HEK293 (cell line): ENCODE data around the gene SLC25A1.

Experiments used
- HOXD13 ChIP-seq: sonication (generic); formaldehyde crosslinking; IDR thresholded peaks from 2 replicates; pipeline ENCODE4 v1.8.0; 2022; ENCODE audit warnings: missing genetic modification reagents, borderline replicate concordance
- KLF10 ChIP-seq: fragments of 450-650 bp; IDR thresholded peaks from 2 replicates; pipeline ENCODE4 v1.5.1; 2018; ENCODE audit warnings: missing biosample characterization, mild to moderate bottlenecking, missing genetic modification characterization
- MEIS1 ChIP-seq: sonication (generic); formaldehyde crosslinking; IDR thresholded peaks from 2 replicates; pipeline ENCODE4 v1.8.1; 2022; ENCODE audit warnings: missing genetic modification reagents, mild to moderate bottlenecking, borderline replicate concordance
- OSR2 ChIP-seq: fragments of 450-650 bp; formaldehyde crosslinking; IDR thresholded peaks from 2 replicates; pipeline ENCODE4 v1.5.1; 2016; ENCODE audit warnings: missing biosample characterization, missing genetic modification characterization
- OVOL3 ChIP-seq: fragments of 450-650 bp; formaldehyde crosslinking; IDR thresholded peaks from 2 replicates; pipeline ENCODE4 v1.5.1; 2016; ENCODE audit warnings: missing biosample characterization, missing genetic modification characterization
- PRDM10 ChIP-seq: fragments of 450-650 bp; formaldehyde crosslinking; IDR thresholded peaks from 2 replicates; pipeline ENCODE4 v1.5.1; 2016; ENCODE audit warnings: missing biosample characterization, missing genetic modification characterization
- PRDM4 ChIP-seq: fragments of 450-650 bp; formaldehyde crosslinking; IDR thresholded peaks from 2 replicates; pipeline ENCODE4 v1.5.1; 2017; ENCODE audit warnings: missing biosample characterization, missing genetic modification characterization
- SALL2 ChIP-seq: fragments of 450-650 bp; formaldehyde crosslinking; IDR thresholded peaks from 2 replicates; pipeline ENCODE4 v1.5.0; 2017; ENCODE audit warnings: missing biosample characterization, mild to moderate bottlenecking, missing genetic modification characterization, borderline replicate concordance
- SCRT2 ChIP-seq: fragments of 450-650 bp; formaldehyde crosslinking; IDR thresholded peaks from 2 replicates; pipeline ENCODE4 v1.5.1; 2016; ENCODE audit warnings: missing biosample characterization, missing genetic modification characterization
- ZBTB48 ChIP-seq: fragments of 450-650 bp; formaldehyde crosslinking; IDR thresholded peaks from 2 replicates; pipeline ENCODE4 v1.5.1; 2016; ENCODE audit warnings: missing biosample characterization, missing genetic modification characterization
- ZNF10 ChIP-seq: fragments of 450-650 bp; formaldehyde crosslinking; IDR thresholded peaks from 2 replicates; pipeline ENCODE4 v1.5.1; 2017; ENCODE audit warnings: missing biosample characterization, missing genetic modification characterization
- ZNF121 ChIP-seq: fragments of 450-650 bp; formaldehyde crosslinking; IDR thresholded peaks from 2 replicates; pipeline ENCODE4 v1.5.1; 2016; ENCODE audit warnings: missing biosample characterization, missing genetic modification characterization
- ZNF138 ChIP-seq: fragments of 450-650 bp; formaldehyde crosslinking; IDR thresholded peaks from 2 replicates; pipeline ENCODE4 v1.5.1; 2016; ENCODE audit warnings: missing biosample characterization, missing genetic modification characterization, borderline replicate concordance
- ZNF202 ChIP-seq: fragments of 450-650 bp; formaldehyde crosslinking; IDR thresholded peaks from 2 replicates; pipeline ENCODE4 v1.5.1; 2016; ENCODE audit warnings: missing biosample characterization, missing genetic modification characterization, borderline replicate concordance
- ZNF302 ChIP-seq: fragments of 450-650 bp; formaldehyde crosslinking; IDR thresholded peaks from 2 replicates; pipeline ENCODE4 v1.5.1; 2016; ENCODE audit warnings: missing biosample characterization, missing genetic modification characterization, low read depth
- ZNF341 ChIP-seq: fragments of 450-650 bp; formaldehyde crosslinking; IDR thresholded peaks from 2 replicates; pipeline ENCODE4; 2016; ENCODE audit warnings: low read depth, missing biosample characterization, missing genetic modification characterization
- ZNF366 ChIP-seq: fragments of 450-650 bp; formaldehyde crosslinking; conservative IDR thresholded peaks from 2 replicates; pipeline ENCODE4 v1.5.1; 2016; ENCODE audit warnings: missing biosample characterization, missing genetic modification characterization
- ZNF394 ChIP-seq: fragments of 450-650 bp; formaldehyde crosslinking; IDR thresholded peaks from 2 replicates; pipeline ENCODE4 v1.5.1; 2016; ENCODE audit warnings: missing biosample characterization, missing genetic modification characterization, mild to moderate bottlenecking, moderate library complexity, borderline replicate concordance
- ZNF488 ChIP-seq: fragments of 450-650 bp; formaldehyde crosslinking; IDR thresholded peaks from 2 replicates; pipeline ENCODE4 v1.5.1; 2016; ENCODE audit warnings: missing biosample characterization, missing genetic modification characterization
- ZNF529 ChIP-seq: fragments of 450-650 bp; formaldehyde crosslinking; IDR thresholded peaks from 2 replicates; pipeline ENCODE4 v1.5.1; 2017; ENCODE audit warnings: missing genetic modification characterization, missing biosample characterization; ENCODE audit not compliant: insufficient replicate concordance
- ZNF530 ChIP-seq: fragments of 450-650 bp; formaldehyde crosslinking; IDR thresholded peaks from 2 replicates; pipeline ENCODE4 v1.5.1; 2016; ENCODE audit warnings: low read depth, missing biosample characterization, missing genetic modification characterization
- ZNF571 ChIP-seq: fragments of 450-650 bp; formaldehyde crosslinking; IDR thresholded peaks from 2 replicates; pipeline ENCODE4 v1.5.0; 2017; ENCODE audit warnings: missing biosample characterization, missing genetic modification characterization
- ZNF621 ChIP-seq: fragments of 450-650 bp; formaldehyde crosslinking; IDR thresholded peaks from 2 replicates; pipeline ENCODE4 v1.5.1; 2017; ENCODE audit warnings: missing biosample characterization, missing genetic modification characterization
- ZNF629 ChIP-seq: fragments of 450-650 bp; formaldehyde crosslinking; IDR thresholded peaks from 2 replicates; pipeline ENCODE4 v1.5.1; 2017; ENCODE audit warnings: missing biosample characterization, missing genetic modification characterization
- ZNF645 ChIP-seq: fragments of 450-650 bp; formaldehyde crosslinking; IDR thresholded peaks from 2 replicates; pipeline ENCODE4; 2016; ENCODE audit warnings: missing biosample characterization, missing genetic modification characterization
- ZSCAN4 ChIP-seq: fragments of 450-650 bp; formaldehyde crosslinking; IDR thresholded peaks from 2 replicates; pipeline ENCODE4 v1.5.1; 2017; ENCODE audit warnings: missing biosample characterization, missing genetic modification characterization
- TF ChIP-seq, protein P1 (sequence below): fragments of 450-650 bp; formaldehyde crosslinking; IDR thresholded peaks from 2 replicates; pipeline ENCODE4 v1.5.1; 2016; ENCODE audit warnings: missing biosample characterization, missing genetic modification characterization

The SLC25A1 gene

GRCh38 chr22:19178657-19179496, at the start of gene SLC25A1 (continued):
- peak; percentile 62 for TF ChIP-seq ZNF341 (tag by site-specific recombination)
- peak; percentile 33; the same call in 1 of the 2 replicates for TF ChIP-seq PRDM4 (tag by site-specific recombination)
- TF ChIP-seq SCRT2 (tag by site-specific recombination): no peak
- TF ChIP-seq ZNF366 (tag by site-specific recombination): no peak
- TF ChIP-seq, protein P1, sequence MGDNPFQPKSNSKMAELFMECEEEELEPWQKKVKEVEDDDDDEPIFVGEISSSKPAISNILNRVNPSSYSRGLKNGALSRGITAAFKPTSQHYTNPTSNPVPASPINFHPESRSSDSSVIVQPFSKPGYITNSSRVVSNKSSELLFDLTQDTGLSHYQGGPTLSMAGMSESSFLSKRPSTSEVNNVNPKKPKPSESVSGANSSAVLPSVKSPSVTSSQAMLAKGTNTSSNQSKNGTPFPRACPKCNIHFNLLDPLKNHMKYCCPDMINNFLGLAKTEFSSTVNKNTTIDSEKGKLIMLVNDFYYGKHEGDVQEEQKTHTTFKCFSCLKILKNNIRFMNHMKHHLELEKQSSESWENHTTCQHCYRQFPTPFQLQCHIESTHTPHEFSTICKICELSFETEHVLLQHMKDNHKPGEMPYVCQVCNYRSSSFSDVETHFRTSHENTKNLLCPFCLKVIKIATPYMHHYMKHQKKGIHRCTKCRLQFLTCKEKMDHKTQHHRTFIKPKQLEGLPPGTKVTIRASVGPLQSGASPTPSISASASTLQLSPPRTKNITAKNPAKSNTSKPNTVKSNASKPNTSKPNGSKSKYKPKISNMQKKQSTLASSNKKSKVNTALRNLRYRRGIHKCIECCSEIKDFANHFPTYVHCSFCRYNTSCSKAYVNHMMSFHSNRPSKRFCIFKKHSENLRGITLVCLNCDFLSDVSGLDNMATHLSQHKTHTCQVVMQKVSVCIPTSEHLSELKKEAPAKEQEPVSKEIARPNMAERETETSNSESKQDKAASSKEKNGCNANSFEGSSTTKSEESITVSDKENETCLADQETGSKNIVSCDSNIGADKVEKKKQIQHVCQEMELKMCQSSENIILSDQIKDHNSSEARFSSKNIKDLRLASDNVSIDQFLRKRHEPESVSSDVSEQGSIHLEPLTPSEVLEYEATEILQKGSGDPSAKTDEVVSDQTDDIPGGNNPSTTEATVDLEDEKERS: no peak
- TF ChIP-seq OVOL3 (tag by site-specific recombination): no peak
- 0 out of 2 replicates have a peak, but pooled peaks have one; percentile 11 for TF ChIP-seq PRDM10 (tag by site-specific recombination)
- no peak for TF ChIP-seq ZNF202 (tag by site-specific recombination)
- peak; percentile 83 for TF ChIP-seq KLF10
- TF ChIP-seq ZBTB48 (tag by site-specific recombination): peak; percentile 58
- TF ChIP-seq ZNF621: no peak
- TF ChIP-seq SALL2: no peak
- TF ChIP-seq OSR2 (tag by site-specific recombination): no peak
- TF ChIP-seq ZNF302 (tag by site-specific recombination): no peak
- no peak; the same call in 1 of the 2 replicates for TF ChIP-seq ZNF394 (tag by site-specific recombination)
- no peak for TF ChIP-seq MEIS1 (CRISPR knock-in tag)
- TF ChIP-seq HOXD13 (CRISPR knock-in tag): no peak
- TF ChIP-seq ZNF10 (tag by site-specific recombination): no peak
- no peak for TF ChIP-seq ZNF138 (tag by site-specific recombination)
- TF ChIP-seq ZNF530: no peak
- no peak for TF ChIP-seq ZNF529 (tag by site-specific recombination)
- no peak for TF ChIP-seq ZNF571 (tag by site-specific recombination)
- TF ChIP-seq ZNF488 (tag by site-specific recombination): no peak
- TF ChIP-seq ZNF121 (tag by site-specific recombination): peak; percentile 84; the same call in 1 of the 2 replicates
- TF ChIP-seq ZNF629 (tag by site-specific recombination): peak; percentile 52
- TF ChIP-seq ZNF645 (tag by site-specific recombination): no peak
- TF ChIP-seq ZSCAN4 (tag by site-specific recombination): no peak
